NOMO-1 (cell line): ENCODE data around the gene CYP20A1.
A peak's percentile ranks its signal among the peaks of the same experiment; 100 is the strongest.
"Not testable (repeated sequence)": the region's sequence is repeated elsewhere in the genome, so short reads cannot be mapped to it uniquely, and the experiment has no call there.

Source experiments
- DNase-seq, 2 experiments: peaks; one replicate each; lab custom pipeline; 2025; ENCODE audit not compliant: unreplicated experiment in 2 of 2; lab: John Stamatoyannopoulos, UW

Gene CYP20A1, protein sequence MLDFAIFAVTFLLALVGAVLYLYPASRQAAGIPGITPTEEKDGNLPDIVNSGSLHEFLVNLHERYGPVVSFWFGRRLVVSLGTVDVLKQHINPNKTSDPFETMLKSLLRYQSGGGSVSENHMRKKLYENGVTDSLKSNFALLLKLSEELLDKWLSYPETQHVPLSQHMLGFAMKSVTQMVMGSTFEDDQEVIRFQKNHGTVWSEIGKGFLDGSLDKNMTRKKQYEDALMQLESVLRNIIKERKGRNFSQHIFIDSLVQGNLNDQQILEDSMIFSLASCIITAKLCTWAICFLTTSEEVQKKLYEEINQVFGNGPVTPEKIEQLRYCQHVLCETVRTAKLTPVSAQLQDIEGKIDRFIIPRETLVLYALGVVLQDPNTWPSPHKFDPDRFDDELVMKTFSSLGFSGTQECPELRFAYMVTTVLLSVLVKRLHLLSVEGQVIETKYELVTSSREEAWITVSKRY

DNA sequence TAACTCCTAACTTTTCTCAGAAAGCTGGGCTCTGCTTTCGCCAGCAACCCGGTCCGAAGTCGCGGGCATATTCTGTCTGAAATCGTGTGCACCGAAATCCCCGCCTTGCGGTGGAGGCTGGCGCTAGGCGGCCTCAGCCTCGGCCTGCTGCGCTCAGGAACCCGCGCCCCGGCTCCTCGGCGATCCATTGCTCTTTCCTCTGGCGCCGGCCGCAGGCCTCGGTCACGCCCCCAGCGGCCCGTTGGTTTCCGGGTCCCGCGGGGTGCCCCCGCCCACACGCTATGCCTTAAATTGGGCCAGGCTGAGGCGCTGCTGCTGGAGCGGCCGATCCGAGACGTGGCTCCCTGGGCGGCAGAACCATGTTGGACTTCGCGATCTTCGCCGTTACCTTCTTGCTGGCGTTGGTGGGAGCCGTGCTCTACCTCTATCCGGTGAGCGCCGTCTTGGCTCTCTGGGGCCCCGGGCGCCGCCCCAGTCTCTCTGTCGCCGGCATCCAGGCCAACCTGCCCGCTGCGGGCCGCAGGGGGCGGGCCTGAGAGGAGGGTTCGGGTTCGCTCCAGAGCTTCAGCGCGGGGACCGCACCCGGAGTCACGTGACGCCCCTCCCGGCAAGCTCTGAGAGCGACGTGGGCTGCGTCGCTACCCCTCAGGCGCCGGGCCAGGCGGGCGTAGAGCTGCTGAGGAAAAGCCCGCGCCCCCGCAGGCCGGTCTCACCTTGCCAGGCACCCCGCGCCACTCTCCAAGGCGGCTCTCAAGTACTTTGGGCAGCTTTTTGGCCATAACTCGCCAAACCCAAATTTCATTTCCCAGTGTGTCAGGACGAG, at the start of gene CYP20A1:
Gene CYP20A1, plus strand, starts transcription at position 315 of the 823 bp plus-strand sequence. Its CDS starts 45 bp downstream, at position 360.
- DNase-seq, result peak; percentile 96 to 99

DNA sequence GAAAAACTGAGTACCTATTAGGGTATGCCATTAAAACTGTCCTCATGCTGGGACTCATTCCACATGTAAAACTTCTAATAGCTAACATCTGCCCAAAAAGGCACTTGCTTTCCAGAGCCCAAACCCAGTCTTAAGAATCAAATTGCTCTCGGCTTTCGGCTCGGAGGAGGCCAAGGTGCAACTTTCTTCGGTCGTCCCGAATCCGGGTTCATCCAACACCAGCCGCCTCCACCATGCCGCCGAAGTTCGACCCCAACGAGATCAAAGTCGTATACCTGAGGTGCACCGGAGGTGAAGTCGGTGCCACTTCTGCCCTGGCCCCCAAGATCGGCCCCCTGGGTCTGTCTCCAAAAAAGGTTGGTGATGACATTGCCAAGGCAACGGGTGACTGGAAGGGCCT, 48.3 kb upstream of the CYP20A1 start:
- DNase-seq, result not testable (repeated sequence)

DNA sequence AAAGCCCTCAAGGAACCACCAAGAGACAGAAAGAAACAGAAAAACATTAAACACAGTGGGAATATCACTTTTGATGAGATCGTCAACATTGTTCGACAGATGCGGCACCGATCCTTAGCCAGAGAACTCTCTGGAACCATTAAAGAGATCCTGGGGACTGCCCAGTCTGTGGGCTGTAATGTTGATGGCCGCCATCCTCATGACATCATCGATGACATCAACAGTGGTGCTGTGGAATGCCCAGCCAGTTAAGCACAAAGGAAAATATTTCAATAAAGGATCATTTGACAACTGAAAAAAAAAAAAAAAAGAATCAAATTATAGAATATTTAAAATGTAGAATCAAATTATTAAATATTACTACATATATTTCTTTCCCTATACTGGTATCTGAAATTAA, 47.8 kb upstream of the CYP20A1 start:
- not testable (repeated sequence) for DNase-seq

DNA sequence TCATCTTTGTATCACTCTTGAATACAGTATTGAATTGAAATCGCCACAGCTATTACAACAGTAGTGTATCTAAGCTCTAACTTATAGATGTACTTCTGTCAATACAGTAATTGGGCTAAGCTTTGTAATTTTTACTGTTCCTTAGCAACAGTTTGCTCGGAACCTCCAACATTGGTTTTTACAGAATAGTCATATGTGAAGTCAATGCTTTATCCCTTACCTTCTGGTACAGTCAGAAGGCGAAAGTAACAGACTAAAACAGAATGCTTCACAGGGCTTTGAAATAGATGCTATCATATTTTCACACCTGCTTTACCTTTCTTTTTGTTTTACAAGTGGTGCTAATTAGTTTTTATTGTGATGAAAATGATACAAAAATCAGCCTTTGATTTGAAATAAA, 46.9 kb upstream of the CYP20A1 start:
- no peak for DNase-seq

DNA sequence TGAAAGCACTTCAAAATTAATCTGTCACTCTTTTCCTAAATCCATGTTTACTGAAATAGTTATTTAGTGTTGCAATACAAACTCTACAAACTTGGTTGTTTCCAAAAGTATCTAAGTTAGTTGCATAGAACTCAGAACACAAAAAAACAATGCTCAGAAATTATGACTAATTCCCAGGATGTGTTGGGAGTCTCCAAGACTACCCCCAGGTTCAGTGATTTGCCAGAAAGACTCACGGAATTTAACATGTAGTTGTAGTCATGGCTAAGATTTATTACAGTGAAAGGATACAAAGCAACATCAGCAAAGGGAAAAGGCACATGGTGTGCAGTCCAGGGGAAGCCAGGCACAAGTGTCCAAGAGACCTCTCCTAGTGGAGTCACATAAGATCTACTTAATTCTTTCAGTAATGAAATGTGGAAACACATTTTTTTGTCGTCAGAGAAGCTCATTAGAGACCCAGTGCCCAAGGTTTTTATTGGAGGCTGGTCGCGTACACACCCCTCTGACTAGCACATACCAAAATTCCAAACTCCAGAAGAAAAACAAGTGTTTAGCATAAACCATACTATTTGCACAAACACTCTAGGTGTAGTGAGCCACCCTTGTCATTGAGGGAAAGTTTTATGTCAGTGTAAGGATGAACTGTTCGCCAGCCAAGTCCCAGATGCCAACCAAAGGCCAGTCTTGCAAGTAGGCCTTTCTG, 43.3 kb upstream of the CYP20A1 start:
- no peak for DNase-seq

DNA sequence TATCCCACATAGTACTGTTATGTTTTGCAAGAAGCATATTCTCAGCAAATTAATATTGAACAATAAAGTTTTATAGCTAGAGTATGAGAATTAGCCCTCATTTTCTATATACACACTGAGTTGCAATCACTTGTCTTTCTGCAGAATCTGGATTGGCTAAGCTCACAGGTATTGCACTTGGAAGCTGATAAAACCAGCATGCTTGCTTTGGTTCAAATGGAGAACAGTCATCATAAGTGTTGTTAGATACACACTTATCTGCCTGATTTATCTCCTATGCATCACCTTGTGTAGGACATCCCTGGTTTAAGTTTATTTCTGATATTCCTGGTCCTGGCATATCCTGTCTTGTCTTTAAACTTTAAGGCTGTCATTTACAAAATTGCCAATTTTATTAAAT, 38.0 kb upstream of the CYP20A1 start:
- DNase-seq, result no peak

DNA sequence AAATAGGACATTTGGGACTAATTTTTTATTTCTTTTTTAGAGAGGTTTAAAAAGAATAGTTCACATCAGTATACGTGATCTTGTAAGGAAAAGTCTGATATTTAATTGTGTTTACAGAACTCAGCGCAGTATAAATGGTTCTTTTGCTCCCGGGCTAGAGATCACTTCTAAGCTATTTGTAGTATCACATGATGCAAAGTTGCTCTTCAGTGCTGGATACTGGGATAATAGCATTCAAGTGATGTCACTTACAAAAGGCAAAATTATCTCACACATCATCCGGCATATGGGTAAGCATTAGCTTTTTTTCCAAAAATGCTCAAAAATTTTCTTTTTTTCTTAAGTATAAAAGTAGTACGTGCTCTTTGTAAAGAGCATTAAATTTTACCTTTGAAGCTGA, 37.4 kb upstream of the CYP20A1 start:
- no peak for DNase-seq

DNA sequence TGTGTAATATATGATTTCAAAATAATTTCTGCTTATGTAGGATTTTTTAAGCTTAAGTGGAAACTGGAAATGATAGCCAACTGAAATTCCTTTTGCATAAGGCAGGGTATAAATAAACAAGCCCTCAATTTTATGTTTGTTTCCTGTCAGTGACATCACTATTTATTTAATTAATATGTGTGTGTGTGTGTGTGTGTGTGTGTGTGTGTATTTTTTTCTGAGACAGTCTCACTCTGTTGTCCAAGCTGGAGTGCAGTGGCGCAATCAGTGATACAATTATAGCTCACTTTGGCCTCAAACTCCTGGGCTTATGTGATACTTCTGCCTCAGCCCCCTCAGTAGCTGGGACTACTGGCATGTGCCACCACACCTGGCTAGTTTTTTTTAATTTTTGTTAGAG, 29.3 kb upstream of the CYP20A1 start:
- DNase-seq, result no peak

DNA sequence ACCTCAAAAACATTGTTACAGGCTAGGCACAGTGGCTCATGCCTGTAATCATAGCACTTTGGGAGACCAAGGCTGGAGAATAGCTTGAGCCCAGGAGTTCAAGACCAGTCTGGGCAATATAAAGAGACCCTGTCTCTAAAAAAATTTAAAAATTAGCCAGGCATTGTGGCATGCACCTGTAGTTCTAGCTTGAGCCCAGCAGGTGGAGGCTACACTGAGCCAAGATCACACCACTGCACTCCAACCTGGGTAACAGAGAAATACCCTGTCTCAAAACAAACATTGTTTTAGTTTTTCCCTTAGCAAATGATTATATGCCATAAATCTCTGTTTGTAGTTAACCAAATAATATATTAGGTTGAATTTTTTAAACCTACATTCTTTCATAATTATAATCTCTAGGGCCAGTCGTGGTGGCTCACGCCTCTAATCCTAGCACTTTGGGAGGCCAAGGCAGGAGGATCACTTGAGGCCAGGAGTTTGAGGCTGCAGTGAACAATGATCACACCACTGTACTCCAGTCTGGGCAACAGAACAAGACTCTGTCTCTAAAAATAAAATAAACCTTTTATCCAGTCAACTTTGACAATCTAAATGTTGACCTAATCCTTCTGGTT, 13.3 kb upstream of the CYP20A1 start:
- peak in 1 of 2 experiments; percentile 1 for DNase-seq

DNA sequence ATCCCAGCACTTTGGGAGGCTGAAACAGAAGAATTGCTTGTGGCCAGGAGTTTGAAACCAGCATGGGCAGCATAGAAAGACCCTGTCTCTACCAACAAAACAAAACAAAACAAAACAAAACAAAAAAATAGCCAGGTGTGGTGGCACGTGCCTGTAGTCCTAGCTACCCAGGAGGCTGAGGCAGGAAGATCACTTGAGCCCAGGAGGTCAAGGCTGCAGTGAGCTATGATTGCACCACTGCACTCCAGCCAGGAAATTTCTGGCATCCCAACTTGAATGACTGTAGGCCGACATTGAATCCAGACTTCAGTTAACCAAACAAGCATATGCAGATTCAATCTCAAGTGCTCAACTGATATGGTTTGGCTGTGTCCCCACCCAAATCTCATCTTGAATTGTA, 9.1 kb upstream of the CYP20A1 start:
- DNase-seq, result not testable (repeated sequence)

DNA sequence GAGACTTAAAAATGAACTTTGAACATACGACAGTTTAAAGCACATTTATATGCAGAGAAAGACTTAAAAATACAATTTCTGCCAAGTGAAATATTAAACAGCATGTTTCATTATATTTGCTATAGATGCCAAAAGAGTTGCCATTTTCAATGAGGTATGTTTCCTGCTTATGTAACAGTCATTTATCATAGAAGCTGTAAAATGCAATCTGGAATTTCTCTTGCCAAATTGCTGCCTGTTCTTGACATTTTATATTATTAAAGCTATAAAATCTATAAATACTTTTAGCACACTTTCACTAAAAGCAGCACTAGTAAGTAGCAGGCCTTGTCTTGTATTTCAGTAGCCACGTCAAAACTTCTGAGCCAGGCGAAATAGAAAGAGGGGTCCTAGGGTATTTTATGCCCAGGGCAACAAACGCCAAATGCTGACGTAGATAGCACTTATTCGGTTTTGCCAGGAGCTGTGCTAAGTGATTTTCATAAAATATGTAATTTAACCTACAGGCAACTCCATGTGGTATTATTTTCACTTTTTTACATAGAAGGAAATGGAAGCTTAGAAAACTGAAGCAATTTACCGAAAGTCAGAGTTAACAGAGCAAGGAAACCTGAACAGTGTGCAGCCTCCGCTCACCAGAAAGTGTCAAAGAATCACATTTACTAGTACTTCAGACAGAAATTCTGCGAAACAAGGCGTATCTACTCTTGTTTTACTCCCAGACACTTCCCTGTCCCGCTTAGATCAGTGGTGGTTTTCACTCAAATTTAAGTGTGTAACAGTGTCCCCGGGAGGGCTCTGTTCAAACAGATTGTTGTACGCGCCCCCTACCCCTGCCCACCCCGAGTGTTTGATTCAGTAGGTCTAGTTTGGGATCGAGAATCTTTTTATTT, 1.2 kb upstream of the CYP20A1 start:
- peak in 1 of 2 experiments; percentile 3 for DNase-seq

DNA sequence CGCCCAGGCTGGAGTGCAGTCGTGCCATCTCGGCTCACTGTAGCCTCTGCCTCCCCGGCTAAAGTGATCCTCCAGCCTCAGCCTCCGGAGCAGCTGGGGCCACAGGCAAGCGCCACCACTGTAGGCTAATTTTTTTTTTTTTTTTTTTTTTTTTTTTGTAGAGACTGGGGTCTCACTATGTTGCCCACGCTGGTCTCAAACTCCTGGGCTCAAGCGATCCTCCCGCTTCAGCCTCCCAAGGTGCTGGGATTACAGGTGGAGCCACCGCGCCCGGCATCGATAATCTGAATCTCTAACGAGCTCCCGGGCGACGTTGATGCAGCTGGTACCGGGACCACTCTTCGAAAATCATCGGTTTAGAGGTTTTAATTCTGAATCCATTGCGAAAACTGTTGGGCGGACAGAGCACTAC, 520 bp upstream of the CYP20A1 start:
- DNase-seq, result no peak

DNA sequence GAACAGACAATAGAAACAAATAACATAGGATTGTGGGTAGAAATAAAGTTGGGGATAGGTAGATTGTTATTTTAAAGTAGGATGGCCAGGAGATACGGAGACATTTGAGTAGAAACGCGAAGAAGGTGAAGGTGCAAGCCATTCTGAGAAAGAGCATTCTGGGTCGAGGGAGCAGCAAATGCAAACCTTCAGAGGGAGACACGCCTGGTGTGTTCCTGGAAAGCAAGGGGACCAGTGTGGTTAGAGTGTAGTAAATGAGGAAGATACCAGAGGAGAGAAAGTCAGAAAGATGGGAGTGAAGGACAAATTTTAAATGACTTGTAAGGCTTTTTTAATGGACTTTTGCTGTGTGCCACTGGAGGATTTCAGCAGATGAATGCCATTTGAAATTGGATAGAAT, 1.7 kb downstream of the CYP20A1 start:
- peak in 1 of 2 experiments; percentile 12 for DNase-seq

DNA sequence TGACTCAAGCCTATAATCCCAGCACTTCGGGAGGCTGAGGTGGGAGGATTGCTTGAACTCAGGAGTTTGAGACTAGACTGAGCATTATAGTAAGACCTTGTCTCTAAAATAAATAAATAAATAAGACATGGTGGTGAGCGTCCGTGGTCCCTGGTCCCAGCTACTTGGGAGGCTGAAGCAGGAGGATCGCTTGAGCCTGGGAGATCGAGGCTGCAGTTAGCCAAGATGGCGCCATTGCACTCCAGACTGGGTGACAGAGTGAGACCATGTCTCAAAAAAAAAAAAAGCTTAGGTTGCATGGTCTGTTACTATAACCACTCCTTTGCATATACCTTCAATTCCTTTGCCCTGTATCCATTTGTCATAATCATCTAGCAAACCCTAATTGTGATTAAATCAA, 3.7 kb downstream of the CYP20A1 start:
- no peak for DNase-seq

DNA sequence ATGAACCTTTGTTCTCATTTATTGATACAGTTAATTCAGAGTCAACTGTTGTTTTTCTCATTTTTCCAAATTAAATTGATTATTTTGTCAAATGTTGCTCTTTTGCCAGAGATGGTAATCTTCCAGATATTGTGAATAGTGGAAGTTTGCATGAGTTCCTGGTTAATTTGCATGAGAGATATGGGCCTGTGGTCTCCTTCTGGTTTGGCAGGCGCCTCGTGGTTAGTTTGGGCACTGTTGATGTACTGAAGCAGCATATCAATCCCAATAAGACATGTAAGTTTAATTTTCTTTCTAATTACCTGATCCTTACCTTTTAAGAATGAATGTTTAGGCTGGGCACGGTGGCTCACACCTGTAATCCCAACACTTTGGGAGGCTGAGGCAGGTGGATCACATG, 7.8 kb downstream of the CYP20A1 start:
- no peak for DNase-seq

DNA sequence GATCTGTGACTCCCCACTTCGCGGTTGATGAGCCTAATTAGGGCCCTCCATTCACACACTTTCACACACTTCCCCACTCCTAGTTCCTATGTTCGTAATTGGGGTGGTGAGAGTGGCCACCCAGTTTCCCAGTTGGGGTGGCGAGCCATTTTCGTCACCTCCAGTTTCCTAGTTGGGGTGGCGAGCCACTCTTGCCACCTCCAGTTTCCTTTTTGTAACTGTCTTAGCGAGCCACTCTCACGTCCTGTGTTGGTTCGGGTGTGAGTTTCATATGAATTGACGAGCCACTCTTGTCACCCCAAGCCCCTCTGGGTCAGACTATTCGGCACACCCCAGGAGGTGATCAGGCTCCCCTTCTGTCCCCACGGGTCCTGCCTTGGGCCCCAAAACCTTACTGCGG, 14.0 kb downstream of the CYP20A1 start:
- DNase-seq, result no peak

DNA sequence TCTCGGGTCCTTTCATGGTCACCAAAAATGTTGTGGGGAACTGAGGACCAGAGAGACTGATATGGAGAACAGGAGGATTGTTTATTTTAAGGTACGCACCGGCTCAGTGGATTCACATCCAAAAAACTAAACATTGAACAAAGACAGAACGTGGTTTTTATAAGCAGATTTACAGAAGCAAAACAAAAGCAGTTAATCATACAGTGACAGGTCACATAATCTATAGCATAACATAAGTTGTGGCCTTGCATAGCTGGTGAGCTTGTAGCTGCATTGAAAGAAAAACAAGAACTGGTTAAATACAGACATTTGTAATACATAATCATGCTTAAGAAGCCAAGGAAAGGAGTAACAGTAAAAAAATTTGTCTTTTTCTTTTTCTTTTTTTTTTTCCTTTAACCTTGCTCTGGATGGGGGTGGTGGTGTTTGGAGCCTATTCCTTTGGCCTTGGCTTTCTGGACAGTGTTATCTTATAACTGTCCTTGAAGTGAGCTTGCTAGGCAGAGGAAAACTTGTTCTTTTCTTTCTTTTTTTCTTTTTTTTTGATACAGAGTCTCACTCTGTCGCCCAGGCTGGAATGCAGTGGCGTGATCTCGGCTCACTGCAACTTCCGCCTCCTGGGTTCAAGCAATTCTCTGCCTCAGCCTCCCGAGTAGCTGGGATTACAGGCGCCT, 14.7 kb downstream of the CYP20A1 start:
- DNase-seq, result not testable (repeated sequence)

DNA sequence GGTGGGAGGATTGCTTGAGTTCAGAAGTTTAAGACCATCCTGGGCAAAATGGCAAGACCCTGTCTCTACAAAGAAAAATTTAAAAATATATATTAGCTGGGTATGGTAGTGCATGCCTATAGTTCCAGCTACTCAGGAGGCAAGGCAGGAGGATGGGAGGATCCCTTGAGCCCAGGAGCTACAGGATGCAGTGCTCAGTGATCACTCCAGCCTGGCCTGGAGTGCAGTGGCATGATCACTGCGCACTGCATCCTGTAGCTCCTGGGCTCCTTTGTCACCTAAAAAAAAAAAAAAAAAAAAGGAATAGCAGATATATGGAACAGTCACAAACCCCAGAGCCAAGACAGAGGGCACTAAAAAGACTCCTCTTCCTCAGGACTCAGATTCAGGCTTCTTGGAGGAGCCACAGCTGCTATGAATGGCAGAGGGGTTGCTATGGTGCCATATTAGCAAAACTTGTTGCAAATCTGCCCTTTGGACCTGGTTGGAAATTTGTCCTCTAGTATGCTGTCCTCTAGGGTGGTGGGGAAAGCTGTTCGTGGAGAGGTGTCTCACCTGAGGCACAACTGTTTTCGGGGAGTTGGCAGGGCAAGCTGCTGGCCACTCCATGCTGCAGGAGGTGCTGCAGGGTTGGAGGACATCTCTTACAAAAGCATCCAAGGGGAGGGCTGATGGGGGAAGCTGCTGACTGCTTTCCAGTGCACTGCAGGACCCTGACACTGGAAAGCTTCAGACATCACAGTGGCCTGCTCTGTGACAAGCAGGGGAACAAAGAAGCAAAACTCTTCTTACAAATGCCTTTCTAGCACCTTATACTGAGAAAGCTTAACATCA, 22.7 kb downstream of the CYP20A1 start:
- DNase-seq, result no peak
